Body of pancreas (tissue), 4 donors: Measurements from ENCODE around the gene TGM5.

Experiments
- POLR2A ChIP-seq, 3 donors: fragments of 450-650 bp; IDR thresholded peaks; one replicate each; pipeline ENCODE4 v1.6.1; 2016; ENCODE audit warnings: antibody characterized with exemption in 3 of 3, mild to moderate bottlenecking in 2 of 3
- TF ChIP-seq, protein P1 (sequence below), 7 experiments: fragments of 450-650 bp in 4 of 7; fragments of 200-600 bp in 3 of 7; sonication (generic) in 3 of 7; IDR thresholded peaks; one replicate each; pipeline ENCODE4 v1.5.1; 2016 to 2019; ENCODE audit warnings: antibody characterized with exemption in 7 of 7

DNA sequence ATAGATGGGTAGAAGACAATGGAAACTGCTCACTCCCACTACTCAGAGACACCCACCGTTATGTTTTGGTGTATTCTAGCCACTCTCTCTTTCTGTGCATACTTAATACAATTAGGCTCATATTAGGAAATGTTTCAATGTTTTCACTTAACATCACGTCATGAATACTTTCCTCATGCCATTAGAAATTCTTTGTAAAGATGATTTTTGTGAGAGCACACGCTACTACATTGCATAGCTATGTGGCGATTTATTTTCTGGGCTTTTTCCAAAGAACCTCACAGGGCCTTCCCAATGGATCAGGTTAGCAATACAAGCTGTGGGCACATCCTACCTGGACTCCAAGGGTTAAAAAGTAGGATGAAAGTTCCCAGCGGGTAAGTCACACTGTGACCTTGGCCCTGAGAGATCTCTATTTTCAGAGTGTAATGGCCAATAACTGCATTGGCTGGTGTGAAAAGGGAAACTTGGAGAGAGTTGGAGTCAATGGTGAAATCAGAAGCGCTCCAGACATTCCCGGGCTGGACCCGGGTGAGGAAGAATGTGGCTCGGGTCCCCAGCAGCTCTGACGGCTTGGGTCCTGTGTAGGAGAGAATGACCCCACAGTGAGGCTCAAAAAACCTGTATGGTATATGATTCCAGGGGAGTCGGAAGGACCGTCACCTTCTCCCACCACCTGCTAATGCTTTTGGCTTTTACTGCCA, 25.8 kb upstream of the TGM5 start:
- TF ChIP-seq POLR2A (IDR thresholded peaks at IDR 0.05), result no peak
- TF ChIP-seq, protein P1, sequence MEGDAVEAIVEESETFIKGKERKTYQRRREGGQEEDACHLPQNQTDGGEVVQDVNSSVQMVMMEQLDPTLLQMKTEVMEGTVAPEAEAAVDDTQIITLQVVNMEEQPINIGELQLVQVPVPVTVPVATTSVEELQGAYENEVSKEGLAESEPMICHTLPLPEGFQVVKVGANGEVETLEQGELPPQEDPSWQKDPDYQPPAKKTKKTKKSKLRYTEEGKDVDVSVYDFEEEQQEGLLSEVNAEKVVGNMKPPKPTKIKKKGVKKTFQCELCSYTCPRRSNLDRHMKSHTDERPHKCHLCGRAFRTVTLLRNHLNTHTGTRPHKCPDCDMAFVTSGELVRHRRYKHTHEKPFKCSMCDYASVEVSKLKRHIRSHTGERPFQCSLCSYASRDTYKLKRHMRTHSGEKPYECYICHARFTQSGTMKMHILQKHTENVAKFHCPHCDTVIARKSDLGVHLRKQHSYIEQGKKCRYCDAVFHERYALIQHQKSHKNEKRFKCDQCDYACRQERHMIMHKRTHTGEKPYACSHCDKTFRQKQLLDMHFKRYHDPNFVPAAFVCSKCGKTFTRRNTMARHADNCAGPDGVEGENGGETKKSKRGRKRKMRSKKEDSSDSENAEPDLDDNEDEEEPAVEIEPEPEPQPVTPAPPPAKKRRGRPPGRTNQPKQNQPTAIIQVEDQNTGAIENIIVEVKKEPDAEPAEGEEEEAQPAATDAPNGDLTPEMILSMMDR (IDR thresholded peaks at IDR 0.05), result no peak
